Calu3 (cell line): ENCODE data around the gene CDK5R1. TPM values are rescaled to one million over a fixed set of nuclear protein-coding genes. Genes with fewer than 3 reads are reported as not detected.

Experiments
- BruUV-seq: library from RNA; stranded (reverse); fragments of 400-500 nt; replicated peaks from 2 replicates; lab custom pipeline; 2021; lab: Mats Ljungman, UMichigan
- CTCF ChIA-PET: fragments of 300-600 bp; sonication (Branson Sonifier 250); formaldehyde crosslinking; loops from one replicate; lab custom pipeline; 2022; ENCODE audit warnings: antibody characterized with exemption; lab: Charles Lee
- DNase-seq: peaks from one replicate; pipeline ENCODE4 v3.0.0; 2022
- H3K27ac Mint-ChIP-seq: one replicate; pipeline ENCODE4 v1.8.0; 2022; ENCODE audit warnings: mixed read lengths; ENCODE audit not compliant: unreplicated experiment
- H3K27me3 Mint-ChIP-seq: one replicate; pipeline ENCODE4 v1.8.0; 2022; ENCODE audit warnings: mixed read lengths; ENCODE audit not compliant: unreplicated experiment
- H3K36me3 Mint-ChIP-seq: one replicate; pipeline ENCODE4 v1.8.0; 2022; ENCODE audit warnings: mild to moderate bottlenecking, moderate library complexity, mixed read lengths; ENCODE audit not compliant: insufficient read depth, unreplicated experiment
- H3K4me1 Mint-ChIP-seq: one replicate; pipeline ENCODE4 v1.8.0; 2022; ENCODE audit warnings: mild to moderate bottlenecking, low read depth, mixed read lengths; ENCODE audit not compliant: unreplicated experiment
- H3K4me3 Mint-ChIP-seq: one replicate; pipeline ENCODE4 v1.8.0; 2022; ENCODE audit warnings: mild to moderate bottlenecking, low read depth, moderate library complexity, mixed read lengths; ENCODE audit not compliant: unreplicated experiment
- H3K9me3 Mint-ChIP-seq: one replicate; pipeline ENCODE4 v1.8.0; 2022; ENCODE audit warnings: low read depth, mixed read lengths; ENCODE audit not compliant: unreplicated experiment
- intact Hi-C: fragments of 100-400 bp; cut with micrococcal nuclease; formaldehyde crosslinking; loops from one replicate; pipeline ENCODE4 v1.10.0; 2022; ENCODE audit not compliant: unreplicated experiment
- total RNA-seq: library from RNA; stranded (reverse); gene quantifications from 2 replicates; pipeline ENCODE4 v1.2.3, GENCODE V29; 2022
- TF ChIP-seq, protein P1 (sequence below): fragments of 200-600 bp; IDR thresholded peaks from one replicate; pipeline ENCODE4 v1.8.0; 2022; ENCODE audit warnings: antibody characterized with exemption; ENCODE audit not compliant: unreplicated experiment

CDK5R1 gene
- total RNA-seq, 1 experiment from 2014 or later, result 4.3 TPM

DNA sequence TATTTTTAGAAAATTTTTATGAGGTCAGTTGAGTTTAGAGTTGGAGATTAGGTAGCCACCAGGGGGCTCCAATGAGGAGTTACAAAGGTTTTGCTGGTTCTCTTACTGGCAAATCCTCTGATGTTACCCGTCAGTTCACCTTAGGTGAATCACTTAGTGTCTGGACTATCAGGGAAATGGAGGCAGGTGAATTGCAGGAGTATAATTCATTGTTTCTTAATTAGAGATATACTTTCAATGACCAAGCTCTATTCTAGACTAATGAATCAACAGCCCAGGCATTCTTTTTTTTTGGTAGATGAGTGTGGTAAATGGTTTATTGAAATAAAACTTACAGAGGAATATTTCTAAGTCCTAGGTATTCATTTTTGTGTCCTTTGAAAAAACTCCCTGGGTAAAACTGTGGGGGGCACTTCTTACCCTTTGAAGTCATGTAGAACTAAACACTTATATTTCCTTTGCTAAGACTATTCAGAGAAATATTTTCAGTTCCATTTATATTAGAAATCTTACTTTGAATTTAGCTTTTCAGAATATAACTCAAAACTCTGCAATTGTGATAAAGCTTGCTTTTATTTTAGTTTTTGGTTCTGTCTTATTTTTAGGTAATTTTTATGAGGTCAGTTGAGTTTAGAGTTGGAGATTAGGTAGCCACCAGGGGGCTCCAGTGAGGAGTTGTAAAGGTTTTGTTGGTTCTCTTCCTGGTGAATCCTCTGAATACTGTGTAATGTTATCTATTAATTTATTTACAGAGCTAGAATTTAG is 24.8 kb upstream of the CDK5R1 start:
- Mint-ChIP-seq H3K36me3 (peaks cover 51% of the 10 kb centered on the region), H3K4me3 (no peak overlapping the region), H3K27me3 (no peaks in the 10 kb centered on the region), H3K9me3 (no peaks in the 10 kb centered on the region), H3K27ac (no peak overlapping the region), H3K4me1 (peaks cover 17% of the 10 kb centered on the region)
- CTCF ChIA-PET, result interaction anchor here (1.0 to 3.9 kb wide), 5 partner anchors 17 to 293 kb away, joined by 3 to 22 read pairs (median 3); partner anchors contain the start of genes CDK5R1 and PSMD11
- no TSS peak for BruUV-seq
- TF ChIP-seq, protein P1, sequence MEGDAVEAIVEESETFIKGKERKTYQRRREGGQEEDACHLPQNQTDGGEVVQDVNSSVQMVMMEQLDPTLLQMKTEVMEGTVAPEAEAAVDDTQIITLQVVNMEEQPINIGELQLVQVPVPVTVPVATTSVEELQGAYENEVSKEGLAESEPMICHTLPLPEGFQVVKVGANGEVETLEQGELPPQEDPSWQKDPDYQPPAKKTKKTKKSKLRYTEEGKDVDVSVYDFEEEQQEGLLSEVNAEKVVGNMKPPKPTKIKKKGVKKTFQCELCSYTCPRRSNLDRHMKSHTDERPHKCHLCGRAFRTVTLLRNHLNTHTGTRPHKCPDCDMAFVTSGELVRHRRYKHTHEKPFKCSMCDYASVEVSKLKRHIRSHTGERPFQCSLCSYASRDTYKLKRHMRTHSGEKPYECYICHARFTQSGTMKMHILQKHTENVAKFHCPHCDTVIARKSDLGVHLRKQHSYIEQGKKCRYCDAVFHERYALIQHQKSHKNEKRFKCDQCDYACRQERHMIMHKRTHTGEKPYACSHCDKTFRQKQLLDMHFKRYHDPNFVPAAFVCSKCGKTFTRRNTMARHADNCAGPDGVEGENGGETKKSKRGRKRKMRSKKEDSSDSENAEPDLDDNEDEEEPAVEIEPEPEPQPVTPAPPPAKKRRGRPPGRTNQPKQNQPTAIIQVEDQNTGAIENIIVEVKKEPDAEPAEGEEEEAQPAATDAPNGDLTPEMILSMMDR, result peak; percentile 66
- intact Hi-C loops, result loop anchor here (2.0 to 5.0 kb wide), 2 partner anchors 147 to 295 kb away; no protein-coding TSS in a partner anchor
- peak; percentile 75 for DNase-seq

DNA sequence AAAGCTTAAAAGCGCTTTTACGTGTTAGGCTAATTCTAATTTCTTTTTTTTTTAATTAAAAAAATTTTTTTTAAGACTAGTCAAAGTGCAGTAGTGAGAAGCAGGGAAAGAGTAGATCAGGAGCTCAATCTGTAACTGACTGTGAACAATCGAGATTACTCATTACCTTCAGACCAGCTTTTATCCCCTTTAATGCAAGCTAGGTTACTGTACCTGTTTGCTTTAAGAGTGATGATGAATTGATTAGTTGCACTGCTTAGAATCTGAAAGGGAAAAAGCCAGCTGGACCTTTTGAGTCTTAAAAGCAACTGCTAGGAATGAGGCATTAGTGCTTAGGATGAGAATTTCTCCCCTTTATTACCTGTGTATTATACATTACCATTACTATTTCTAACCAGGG is 23.5 kb upstream of the CDK5R1 start:
- Mint-ChIP-seq H3K4me3 (no peak overlapping the region), H3K27ac (peak overlapping the region; percentile 37), H3K27me3 (no peaks in the 10 kb centered on the region), H3K4me1 (peaks cover 12% of the 10 kb centered on the region), H3K9me3 (no peaks in the 10 kb centered on the region), H3K36me3 (peaks cover 58% of the 10 kb centered on the region)
- CTCF ChIA-PET, result interaction anchor here (0.7 to 3.9 kb wide), 4 partner anchors 18 to 126 kb away, joined by 3 to 22 read pairs (median 4); partner anchors contain the start of genes CDK5R1 and PSMD11
- intact Hi-C loops, result loop anchor here (2.0 to 5.0 kb wide), 2 partner anchors 145 to 294 kb away; no protein-coding TSS in a partner anchor
- no TSS peak for BruUV-seq
- TF ChIP-seq, protein P1, result no peak
- DNase-seq, result no peak

DNA sequence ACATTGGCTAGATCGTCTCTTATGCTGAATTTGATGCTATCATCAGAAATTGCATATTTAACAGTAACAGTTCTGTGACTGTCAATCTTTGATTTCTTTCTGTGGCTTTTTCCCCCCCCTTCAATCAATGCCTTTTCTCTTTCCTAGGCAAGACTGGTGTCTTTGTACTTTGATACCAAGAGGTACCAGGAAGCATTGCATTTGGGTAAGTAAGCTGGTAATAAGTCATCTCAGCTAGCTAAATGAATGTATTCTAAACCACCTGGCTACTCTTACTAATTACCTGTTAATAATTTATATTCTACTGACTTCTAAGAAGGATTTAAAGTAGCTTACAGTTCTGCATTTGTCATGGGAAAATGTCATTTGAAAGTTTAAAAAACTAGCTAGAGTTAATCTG is 22.4 kb upstream of the CDK5R1 start:
- intact Hi-C loops, result loop anchor here (5.0 kb wide), 1 partner anchor 293 kb away; no protein-coding TSS in a partner anchor
- H3K36me3 Mint-ChIP-seq, result peaks cover 57% of the 10 kb centered on the region
- no peaks in the 10 kb centered on the region for H3K9me3 Mint-ChIP-seq
- H3K27ac Mint-ChIP-seq, result no peak overlapping the region
- H3K4me3 Mint-ChIP-seq, result no peak overlapping the region
- CTCF ChIA-PET, result interaction anchor here (0.7 to 3.9 kb wide), 3 partner anchors 9 to 54 kb away, joined by 4 to 22 read pairs (median 5); partner anchors contain the start of gene PSMD11
- DNase-seq, result no peak
- no TSS peak for BruUV-seq
- TF ChIP-seq, protein P1, result no peak
- H3K27me3 Mint-ChIP-seq, result no peaks in the 10 kb centered on the region
- H3K4me1 Mint-ChIP-seq, result peaks cover 8% of the 10 kb centered on the region

DNA sequence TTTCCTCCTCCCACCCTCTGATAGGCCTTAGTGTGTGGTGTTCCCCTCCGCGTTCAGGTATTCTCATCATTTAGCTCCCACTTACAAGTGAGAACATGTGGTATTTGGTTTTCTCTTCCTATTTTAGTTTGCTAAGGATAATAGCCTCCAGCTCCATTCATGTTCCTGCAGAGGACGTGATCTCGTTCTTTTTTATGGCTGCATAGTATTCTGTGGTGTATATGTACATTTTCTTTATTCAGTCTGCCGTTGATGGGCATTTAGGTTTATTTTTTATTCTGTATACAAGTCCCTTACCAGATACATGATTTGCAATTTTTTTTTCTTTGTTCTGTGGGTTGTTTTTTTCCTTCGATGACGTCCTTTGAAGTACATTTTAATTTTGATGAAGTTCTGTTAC is 18.8 kb upstream of the CDK5R1 start:
- intact Hi-C loops, result no loop called here
- Mint-ChIP-seq H3K4me1 (peaks cover 8% of the 10 kb centered on the region), H3K4me3 (no peak overlapping the region), H3K27me3 (no peaks in the 10 kb centered on the region), H3K36me3 (peaks cover 59% of the 10 kb centered on the region), H3K27ac (no peak overlapping the region), H3K9me3 (no peaks in the 10 kb centered on the region)
- no TSS peak for BruUV-seq
- TF ChIP-seq, protein P1, result no peak
- CTCF ChIA-PET, result interaction anchor here (0.6 kb wide), 1 partner anchor 127 kb away, joined by 3 read pairs; no protein-coding TSS in a partner anchor
- DNase-seq, result no peak
